Effector memory CD8-positive, alpha-beta T cell (primary cell): ENCODE data around the gene TMEM33.

Source experiments
- ATAC-seq: fragments of 150-1000 bp; cut with Tn5 transposase; replicated peaks from 2 replicates; pipeline ENCODE4 v1.10.0; 2021; ENCODE audit warnings: mild to moderate bottlenecking, moderate library complexity
- DNase-seq, 3 experiments: peaks; one replicate each; pipeline ENCODE4 v3.0.0; 2021
- H3K27ac Mint-ChIP-seq, 2 donors: one replicate each; pipeline ENCODE4 v1.8.0; 2022; ENCODE audit warnings: mild to moderate bottlenecking in 2 of 2, mixed read lengths in 2 of 2, moderate library complexity in 2 of 2
- H3K27me3 Mint-ChIP-seq, 2 donors: one replicate each; pipeline ENCODE4 v1.8.0; 2022; ENCODE audit warnings: mixed read lengths in 2 of 2
- H3K36me3 Mint-ChIP-seq: one replicate; pipeline ENCODE4 v1.8.0; 2022; ENCODE audit warnings: mild to moderate bottlenecking, moderate library complexity, mixed read lengths; ENCODE audit not compliant: insufficient read depth
- H3K4me1 Mint-ChIP-seq, 2 donors: one replicate each; pipeline ENCODE4 v1.8.0; 2022; ENCODE audit warnings: low read depth in 2 of 2, mixed read lengths in 2 of 2
- H3K4me3 Mint-ChIP-seq, 2 donors: one replicate each; pipeline ENCODE4 v1.8.0; 2022; ENCODE audit warnings: mild to moderate bottlenecking in 2 of 2, mixed read lengths in 2 of 2, moderate library complexity in 2 of 2
- H3K9me3 Mint-ChIP-seq, 2 donors: one replicate each; pipeline ENCODE4 v1.8.0; 2022; ENCODE audit warnings: mixed read lengths in 2 of 2

The TMEM33 gene

DNA sequence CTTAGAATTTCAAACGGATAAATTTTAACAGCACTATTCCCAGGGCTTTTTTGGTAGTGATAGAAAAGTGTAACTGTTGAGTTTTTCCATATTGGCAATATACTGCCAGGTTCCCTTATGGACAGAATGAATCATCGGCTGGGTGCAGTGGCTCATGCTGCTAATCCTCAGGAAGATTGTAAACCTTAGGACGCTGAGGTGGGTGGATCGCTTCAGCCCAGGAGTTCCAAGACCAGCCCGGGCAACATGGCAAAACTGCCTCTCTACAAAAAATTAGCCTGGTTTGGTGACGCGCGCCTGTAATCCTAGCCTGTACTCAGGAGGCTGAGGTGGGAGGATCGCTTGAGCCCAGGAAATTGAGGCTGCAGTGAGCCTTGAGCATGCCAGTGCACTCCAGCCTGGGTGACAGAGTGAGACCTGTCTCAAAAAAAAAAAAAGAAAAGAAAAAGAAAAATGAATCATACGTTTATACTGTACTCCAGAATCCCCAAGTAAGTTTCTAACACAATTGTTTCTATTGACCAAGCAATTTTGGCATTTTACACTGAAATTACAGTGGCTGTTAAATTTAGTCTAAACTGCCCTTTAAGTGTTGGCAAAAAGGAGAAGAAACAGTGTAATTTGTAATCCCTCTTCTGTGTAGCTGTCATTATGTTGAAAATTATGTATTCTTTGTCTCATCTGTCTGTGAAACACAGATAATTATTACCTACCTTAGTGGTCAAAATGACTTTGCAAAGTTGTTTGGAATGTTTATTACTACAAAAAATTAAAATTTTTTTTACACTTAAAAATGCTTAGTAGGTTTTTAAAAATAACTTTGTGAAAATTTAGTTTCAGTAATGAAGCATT is 56.9 kb downstream of the TMEM33 start:
- no peaks in the 10 kb centered on the region for H3K9me3 Mint-ChIP-seq
- DNase-seq, result no peak
- H3K4me1 Mint-ChIP-seq, result peaks cover 17 to 28% of the 10 kb centered on the region in 2 donors
- H3K36me3 Mint-ChIP-seq, result peaks cover 13% of the 10 kb centered on the region
- peak overlapping the region in 1 of 2 donors; percentile 96 for H3K27ac Mint-ChIP-seq
- peak overlapping the region; percentile 93 to 95 for H3K4me3 Mint-ChIP-seq
- no peaks in the 10 kb centered on the region for H3K27me3 Mint-ChIP-seq
- no peak for ATAC-seq

DNA sequence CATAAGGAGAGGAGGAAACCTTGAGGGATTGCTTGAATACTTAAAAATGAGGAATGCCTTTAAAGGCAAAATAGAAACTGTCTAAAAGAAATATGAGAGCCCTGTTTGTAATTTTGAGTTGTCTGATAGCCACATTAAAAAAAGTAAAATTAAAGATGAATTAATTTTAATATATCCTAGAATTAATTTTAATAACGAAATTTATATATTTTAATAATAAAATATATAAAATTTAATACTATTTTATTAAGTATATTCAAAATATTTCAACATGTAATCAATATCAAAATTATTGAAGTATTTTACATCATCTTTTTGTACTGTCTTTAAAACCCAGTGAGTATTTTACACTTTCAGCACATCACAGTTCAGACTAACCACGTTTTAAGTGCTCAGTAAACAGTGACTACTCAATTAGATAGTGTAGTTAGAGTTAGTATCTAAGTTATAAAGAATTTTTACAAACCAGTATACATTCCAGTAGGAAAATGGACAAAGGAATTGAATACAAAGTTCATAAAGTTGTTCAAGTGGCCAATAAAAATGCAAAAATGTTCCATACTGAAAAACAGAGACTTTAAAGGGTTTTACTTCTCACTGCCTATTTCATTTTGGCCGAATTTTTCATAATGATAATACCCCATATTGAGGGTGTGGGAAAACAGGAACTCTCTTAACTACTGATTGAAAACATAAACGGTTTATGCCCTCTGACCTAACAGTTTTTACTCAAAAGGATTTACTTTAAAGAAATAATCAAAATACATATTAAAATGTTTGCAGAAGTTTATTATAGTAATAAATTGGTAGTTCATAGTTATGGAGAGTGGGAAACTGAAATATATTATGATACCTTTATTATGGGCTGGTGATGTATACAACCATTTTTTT is 58.0 kb downstream of the TMEM33 start:
- Mint-ChIP-seq H3K4me3 (peak overlapping the region in 1 of 2 donors; percentile 95), H3K27ac (no peak overlapping the region), H3K9me3 (no peaks in the 10 kb centered on the region), H3K4me1 (peaks cover 17 to 32% of the 10 kb centered on the region in 2 donors), H3K36me3 (peaks cover 13% of the 10 kb centered on the region), H3K27me3 (no peaks in the 10 kb centered on the region)
- ATAC-seq (no peak), DNase-seq (no peak)

DNA sequence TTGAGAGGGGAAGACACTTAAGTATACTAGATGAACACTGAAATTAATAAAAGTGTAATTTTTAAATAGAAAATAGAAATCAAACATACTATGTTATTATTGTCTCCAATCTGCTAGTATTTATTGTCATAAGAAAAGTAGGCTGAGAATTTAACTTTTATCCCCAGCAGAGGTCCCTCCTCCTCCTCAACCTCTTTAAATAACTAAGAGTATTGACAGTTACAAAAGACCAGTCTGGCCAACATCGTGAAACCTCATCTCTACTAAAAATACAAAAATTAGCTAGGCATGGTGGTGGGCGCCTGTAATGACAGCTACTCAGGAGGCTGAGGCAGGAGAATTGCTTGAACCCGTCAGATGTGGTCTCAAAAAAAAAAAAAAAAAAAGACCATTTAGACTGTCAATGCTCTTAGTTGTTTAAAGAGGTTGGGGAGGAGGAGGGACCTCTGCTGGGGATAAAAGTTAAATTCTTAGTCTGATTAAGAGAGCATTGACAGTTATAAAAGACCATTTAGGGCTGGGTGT is 59.3 kb downstream of the TMEM33 start:
- H3K4me3 Mint-ChIP-seq, result no peak overlapping the region
- no peak overlapping the region for H3K27ac Mint-ChIP-seq
- peaks cover 17 to 30% of the 10 kb centered on the region in 2 donors for H3K4me1 Mint-ChIP-seq
- no peaks in the 10 kb centered on the region for H3K9me3 Mint-ChIP-seq
- H3K27me3 Mint-ChIP-seq, result no peaks in the 10 kb centered on the region
- ATAC-seq (no peak), DNase-seq (no peak)
- peaks cover 13% of the 10 kb centered on the region for H3K36me3 Mint-ChIP-seq

DNA sequence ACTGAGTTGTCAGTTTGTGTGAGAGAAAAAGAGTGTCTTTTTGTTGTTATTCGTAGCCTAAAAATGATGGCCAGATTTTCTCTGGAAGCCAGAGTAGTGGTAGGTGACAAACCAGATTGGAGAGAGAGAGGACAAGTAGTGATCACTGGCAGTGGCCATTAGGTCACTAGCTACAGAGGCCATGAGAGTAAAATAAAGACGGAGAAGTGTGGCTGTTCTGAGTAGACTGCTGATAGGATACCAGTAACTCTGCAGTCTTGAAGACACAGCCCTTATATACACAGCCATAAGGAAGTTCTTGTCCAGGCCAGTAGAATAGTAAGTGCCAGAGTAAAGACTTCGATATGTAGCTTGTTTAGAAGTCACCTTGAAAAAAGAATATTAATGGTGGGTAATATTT is 62.8 kb downstream of the TMEM33 start:
- H3K9me3 Mint-ChIP-seq, result no peaks in the 10 kb centered on the region

DNA sequence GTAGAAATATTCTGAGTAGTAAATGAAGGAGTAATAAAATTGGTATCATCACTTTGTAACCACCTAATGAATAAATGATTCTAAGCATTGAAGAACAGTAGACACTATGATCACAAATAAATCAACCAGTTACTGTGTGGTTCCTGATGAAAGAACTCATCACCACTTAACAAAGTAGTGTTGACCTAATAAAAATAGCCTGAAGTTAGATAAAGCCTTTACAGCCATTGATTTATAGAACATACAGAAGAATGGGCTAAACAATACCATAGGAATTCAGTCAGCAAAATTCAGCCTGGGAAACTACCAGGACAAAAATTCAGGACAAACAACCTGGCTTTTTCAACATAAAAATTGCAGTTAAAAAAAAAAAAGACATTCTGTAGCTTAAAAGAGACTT is 64.1 kb downstream of the TMEM33 start:
- no peaks in the 10 kb centered on the region for H3K9me3 Mint-ChIP-seq
- no peak overlapping the region for H3K27ac Mint-ChIP-seq
- DNase-seq (no peak), ATAC-seq (no peak)
- peaks cover 1% of the 10 kb centered on the region for H3K36me3 Mint-ChIP-seq
- no peaks in the 10 kb centered on the region for H3K27me3 Mint-ChIP-seq
- H3K4me3 Mint-ChIP-seq, result no peak overlapping the region
- peaks cover 13 to 27% of the 10 kb centered on the region in 2 donors for H3K4me1 Mint-ChIP-seq

More for the DNA sequence above, 62.8 kb downstream of the TMEM33 start:
- no peak for DNase-seq
- H3K27ac Mint-ChIP-seq, result peak overlapping the region in 1 of 2 donors; percentile 6
- no peaks in the 10 kb centered on the region for H3K36me3 Mint-ChIP-seq
- no peak for ATAC-seq
- H3K4me1 Mint-ChIP-seq, result peaks cover 7 to 17% of the 10 kb centered on the region in 2 donors
- no peak overlapping the region for H3K4me3 Mint-ChIP-seq
- H3K27me3 Mint-ChIP-seq, result no peaks in the 10 kb centered on the region

DNA sequence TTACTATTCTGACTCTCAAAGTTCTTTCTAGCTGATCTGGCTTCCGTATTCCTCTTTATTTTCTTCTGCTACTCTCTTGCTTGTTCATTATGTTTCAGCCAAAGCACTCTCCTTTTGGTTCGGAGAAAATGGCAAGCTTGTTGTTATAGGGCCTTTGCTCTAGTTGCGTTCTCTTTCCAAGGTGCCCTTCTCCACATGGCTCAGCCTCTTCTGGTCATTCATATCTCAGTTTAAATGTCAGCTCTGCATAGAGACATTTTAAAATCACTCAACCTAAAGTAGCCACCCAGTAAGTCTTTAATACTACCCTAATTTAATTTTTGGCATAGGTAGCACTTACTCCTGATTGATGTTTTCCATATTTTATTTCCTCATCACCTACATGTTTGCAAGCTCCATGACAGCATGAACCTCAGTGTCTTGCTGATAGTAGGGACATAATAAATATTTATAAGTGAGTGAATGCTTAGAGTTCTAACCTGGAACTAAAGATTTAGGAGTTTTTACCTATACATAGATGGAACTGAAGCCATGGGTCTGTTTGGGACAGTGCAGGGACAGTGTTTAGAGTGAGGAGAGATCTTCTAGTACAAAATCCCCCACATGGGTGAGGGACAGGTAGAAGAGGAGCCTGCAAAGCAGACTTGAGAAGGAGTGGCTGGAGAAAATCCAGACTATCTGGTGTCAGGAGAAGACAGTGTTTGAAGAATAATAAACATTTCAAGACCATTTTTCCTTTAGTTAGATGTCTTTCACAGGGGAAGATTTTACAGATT is 73.0 kb downstream of the TMEM33 start:
- Mint-ChIP-seq H3K36me3 (peaks cover 29% of the 10 kb centered on the region), H3K27ac (peak overlapping the region in 1 of 2 donors; percentile 29), H3K4me1 (peaks cover 30 to 53% of the 10 kb centered on the region in 2 donors), H3K27me3 (no peaks in the 10 kb centered on the region), H3K9me3 (no peaks in the 10 kb centered on the region), H3K4me3 (no peak overlapping the region)
- no peak for DNase-seq
- no peak for ATAC-seq
